HG03066 (cell line): ENCODE results near the gene MYL10.
"Not testable (repeated sequence)": the region's sequence is repeated elsewhere in the genome, so short reads cannot be mapped to it uniquely, and the experiment has no call there.

ENCODE experiments used
- ATAC-seq: cut with Tn5 transposase; IDR thresholded peaks from one replicate; pipeline ENCODE4 v1.9.1; 2021; ENCODE audit warnings: low read depth; ENCODE audit not compliant: unreplicated experiment

The MYL10 gene

DNA sequence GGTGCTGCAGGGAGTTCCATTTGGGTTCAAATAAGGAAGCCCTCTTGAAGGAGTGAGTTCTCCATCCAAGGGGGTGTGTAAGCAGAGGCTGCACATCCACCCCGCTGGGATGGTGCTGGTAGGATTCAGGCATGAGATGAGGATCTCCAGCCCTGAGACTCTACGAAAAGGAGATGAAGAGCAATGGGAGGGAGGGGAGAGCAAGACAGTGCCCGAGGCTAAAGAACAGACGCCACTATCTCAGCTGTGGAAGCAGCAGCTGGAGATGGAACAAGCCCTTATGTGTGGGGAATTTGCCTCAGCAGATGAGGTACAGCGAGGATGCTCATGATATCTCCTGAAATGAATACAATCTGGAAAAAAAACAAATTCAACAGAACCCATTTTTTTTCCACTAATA lies 28.1 kb upstream of the MYL10 start:
- no peak for ATAC-seq

GRCh38 chr7:101651112-101651511 lies 22.0 kb upstream of the MYL10 start:
- ATAC-seq, result no peak

DNA sequence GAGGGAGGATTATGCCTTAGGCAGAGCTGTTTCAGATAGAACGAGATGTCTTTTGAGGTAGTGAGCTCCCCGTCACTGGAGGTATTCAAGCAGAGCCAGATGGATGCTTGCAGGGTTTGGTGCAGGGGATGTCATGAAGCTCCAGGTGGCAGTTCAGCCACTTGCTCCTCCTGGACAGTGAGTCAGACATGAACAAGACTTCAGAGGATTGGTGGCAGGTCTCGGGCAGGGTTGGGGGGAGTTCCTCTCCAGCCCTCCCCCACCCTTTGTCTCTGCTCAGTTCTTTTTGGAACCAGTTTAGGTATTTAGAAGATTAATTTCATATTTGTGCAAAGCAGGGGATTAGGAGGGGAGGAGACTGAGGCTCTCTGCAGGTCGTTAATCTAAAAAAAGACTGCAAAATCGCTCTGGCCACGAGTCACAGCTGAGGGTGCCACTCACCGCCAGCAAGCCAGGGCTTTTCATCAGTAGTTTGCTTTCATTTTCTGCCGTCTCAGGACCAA lies 21.5 kb upstream of the MYL10 start:
- no peak for ATAC-seq

DNA sequence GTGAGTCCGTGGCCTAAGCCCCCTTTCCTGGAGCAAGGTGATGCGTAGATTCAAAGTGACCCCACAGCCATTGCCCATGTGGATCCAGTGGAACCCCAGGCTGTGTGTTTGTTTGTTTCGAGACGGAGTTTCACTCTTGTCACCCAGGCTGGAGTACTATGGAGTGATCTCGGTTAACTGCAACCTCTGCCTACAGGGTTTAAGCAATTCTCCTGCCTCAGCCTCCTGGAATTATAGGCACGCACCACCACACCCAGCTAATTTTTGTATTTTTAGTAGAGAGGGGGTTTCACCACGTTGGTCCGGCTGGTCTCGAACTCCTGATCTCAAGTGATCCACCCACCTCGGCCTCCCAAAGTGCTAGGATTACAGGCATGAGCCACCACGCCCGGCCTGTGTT lies 18.8 kb upstream of the MYL10 start:
- not testable (repeated sequence) for ATAC-seq

- no peak for ATAC-seq
Measured at GRCh38 chr7:101645951-101646350, 16.9 kb upstream of the MYL10 start.

GRCh38 chr7:101644879-101645278 lies 15.8 kb upstream of the MYL10 start:
- no peak for ATAC-seq

DNA sequence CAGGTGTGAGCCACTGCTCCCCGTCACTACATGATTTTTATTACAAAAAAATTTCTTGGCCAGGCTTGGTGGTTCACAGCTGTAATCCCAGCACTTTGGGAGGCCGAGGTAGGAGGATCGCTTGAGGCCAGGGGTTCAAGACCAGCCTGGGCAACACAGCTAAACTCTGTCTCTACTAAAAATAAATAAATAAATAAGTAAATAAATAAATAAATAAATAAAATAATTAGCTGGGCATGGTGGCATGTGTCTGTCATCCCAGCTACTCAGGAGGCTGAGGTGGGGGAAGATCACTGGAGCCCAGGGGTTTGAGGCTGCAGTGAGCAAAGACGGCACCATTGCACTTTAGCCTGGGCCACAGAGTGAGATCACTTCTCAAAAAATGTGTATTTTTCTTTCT lies 10.0 kb upstream of the MYL10 start:
- ATAC-seq, result not testable (repeated sequence)

GRCh38 chr7:101636822-101637623 lies 7.9 kb upstream of the MYL10 start:
- ATAC-seq, result no peak

- no peak for ATAC-seq
Measured at GRCh38 chr7:101635484-101635883, 6.4 kb upstream of the MYL10 start.

GRCh38 chr7:101634196-101634717 lies 5.2 kb upstream of the MYL10 start:
- no peak for ATAC-seq

GRCh38 chr7:101633511-101633910 lies 4.4 kb upstream of the MYL10 start:
- ATAC-seq, result no peak

DNA sequence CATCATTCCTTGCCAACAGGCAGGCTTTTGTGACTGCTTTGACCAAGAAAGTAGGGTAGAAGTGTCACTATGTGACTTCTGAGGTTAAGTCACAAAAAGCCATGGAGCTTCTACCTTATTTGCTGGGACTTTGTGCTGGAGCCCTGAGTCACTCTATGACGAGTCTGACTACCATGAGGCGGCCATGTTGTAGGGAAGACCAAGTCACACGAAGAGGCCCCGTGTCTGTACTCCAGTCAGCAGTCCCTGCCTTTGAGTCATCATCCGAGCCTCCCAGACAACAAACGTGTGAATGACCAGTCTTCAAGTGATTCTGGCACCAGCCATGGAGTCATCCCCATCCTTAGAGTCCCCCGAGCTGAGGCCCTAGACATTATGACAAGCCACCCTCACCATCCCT lies 3.5 kb upstream of the MYL10 start:
- ATAC-seq, result no peak

DNA sequence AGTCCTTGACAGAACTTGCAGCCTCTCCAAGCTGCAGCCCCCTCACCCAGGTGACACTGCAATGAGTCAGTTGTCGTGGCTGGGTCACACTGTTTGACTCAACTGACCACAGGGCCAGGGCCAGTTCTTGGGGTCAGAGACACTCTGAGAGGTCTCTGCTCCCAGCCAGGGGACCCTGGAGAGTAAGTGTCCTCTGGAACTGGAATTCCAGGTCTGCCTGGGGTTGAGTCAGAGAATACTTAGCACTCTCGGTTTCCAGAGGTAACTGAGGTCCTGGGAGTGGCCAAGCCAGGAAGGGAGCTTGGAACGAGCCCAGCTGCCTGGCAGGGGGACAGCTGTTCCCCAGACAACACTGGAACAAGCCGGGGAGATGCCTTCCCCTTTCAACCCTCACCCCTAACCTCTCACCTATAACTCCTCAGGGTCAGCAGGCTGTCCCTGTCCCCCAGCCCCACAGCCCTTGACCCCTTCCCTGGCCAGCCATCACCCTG lies 2.2 kb upstream of the MYL10 start:
- ATAC-seq, result no peak

DNA sequence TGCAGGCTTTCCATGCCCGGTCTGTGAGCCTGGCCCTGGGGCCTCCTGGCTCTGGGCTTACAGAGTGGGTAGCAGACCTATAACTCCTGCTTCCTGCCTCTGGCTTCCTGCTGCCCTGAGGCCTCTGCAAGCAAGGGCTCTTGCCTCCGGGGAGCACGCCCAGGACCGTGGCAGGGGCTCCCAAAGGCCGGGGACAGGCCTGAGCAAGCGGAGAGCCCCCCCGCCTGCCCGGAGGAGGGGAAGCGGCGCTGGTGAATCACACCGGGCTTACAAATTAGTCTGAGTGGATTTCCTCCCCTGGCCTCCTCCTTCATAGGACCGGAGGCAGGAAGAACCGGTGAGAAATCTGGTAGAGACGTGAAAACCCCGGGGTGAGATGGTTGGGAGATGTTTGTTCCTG lies 1.5 kb upstream of the MYL10 start:
- ATAC-seq, result no peak

- no peak for ATAC-seq
Measured at GRCh38 chr7:101628522-101628921, 574 bp downstream of the MYL10 start.

- ATAC-seq, result no peak
Measured at GRCh38 chr7:101626758-101627157, 2.3 kb downstream of the MYL10 start.

- no peak for ATAC-seq
Measured at GRCh38 chr7:101626069-101626671, 2.9 kb downstream of the MYL10 start.

- ATAC-seq, result no peak
Measured at GRCh38 chr7:101625031-101625791, 3.9 kb downstream of the MYL10 start.

DNA sequence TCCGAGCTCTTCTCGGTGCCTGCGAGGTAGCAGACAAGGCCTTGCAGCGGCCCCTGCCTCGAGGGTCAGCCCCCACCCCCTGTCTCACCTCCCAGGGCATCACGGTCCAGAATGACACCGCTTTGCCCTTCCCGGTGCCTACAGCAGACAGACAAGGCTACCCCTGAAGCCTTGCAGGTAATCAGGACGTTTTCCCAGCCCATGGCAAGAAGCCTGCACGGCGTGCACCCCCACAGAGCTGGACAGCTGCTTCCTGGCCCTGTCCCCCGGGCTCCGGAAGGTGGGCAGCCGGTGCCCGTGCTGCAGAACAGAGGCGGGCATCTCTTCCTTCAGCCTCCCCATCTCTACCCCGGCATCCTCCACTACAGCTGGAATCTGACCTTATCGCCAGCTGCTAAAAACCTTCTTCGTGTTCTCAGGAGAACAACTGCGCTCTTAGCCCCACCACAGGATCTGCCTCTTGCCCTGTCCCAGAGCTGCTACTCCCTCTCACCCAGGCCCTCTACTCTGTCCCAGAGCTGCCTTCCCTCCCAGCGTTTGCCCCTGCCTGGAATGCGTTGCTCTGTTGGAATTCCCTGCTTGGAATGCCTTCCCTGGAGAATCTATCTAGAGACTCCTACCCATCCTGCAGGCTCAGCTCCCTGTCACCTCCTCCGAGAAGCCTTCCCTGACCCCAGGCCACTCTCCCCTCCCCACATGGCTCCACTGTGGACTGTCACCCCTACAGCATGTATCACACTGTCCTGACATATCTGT lies 4.7 kb downstream of the MYL10 start:
- no peak for ATAC-seq

DNA sequence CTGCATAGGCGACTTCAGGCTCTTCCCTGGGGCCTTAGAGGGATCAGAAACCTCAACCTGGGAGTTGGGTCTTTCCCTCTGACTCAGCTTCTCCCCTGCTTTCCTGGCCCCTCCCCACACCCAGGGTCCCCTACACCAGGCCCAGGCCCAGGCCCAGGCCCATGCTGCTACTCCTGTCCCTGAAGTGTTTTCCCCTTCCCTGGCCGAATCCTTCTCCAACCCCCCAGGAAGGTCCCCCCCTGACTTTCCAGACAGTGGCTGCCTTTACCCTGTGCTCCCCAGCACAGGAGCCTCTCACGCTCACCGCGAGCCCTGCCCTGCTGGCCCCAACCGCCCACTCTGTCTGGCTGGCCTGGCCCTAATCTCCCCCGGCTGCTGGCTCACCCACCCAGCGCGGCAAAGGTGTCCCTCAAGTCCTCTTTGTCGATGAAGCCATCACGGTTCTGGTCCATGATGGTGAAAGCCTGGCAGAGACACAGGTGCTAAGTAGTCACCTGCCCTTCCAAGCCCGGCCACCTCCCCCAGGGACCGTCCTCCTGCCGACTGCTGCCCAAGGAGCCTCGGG lies 6.4 kb downstream of the MYL10 start:
- ATAC-seq, result no peak
